ENCODE measurements around the gene VEGFA. TPM values are rescaled to one million over a fixed set of nuclear protein-coding genes. Genes with fewer than 3 reads are reported as not detected.

Gene VEGFA
- total RNA-seq, 1 donor from 2014 or later = 120 TPM

DNA sequence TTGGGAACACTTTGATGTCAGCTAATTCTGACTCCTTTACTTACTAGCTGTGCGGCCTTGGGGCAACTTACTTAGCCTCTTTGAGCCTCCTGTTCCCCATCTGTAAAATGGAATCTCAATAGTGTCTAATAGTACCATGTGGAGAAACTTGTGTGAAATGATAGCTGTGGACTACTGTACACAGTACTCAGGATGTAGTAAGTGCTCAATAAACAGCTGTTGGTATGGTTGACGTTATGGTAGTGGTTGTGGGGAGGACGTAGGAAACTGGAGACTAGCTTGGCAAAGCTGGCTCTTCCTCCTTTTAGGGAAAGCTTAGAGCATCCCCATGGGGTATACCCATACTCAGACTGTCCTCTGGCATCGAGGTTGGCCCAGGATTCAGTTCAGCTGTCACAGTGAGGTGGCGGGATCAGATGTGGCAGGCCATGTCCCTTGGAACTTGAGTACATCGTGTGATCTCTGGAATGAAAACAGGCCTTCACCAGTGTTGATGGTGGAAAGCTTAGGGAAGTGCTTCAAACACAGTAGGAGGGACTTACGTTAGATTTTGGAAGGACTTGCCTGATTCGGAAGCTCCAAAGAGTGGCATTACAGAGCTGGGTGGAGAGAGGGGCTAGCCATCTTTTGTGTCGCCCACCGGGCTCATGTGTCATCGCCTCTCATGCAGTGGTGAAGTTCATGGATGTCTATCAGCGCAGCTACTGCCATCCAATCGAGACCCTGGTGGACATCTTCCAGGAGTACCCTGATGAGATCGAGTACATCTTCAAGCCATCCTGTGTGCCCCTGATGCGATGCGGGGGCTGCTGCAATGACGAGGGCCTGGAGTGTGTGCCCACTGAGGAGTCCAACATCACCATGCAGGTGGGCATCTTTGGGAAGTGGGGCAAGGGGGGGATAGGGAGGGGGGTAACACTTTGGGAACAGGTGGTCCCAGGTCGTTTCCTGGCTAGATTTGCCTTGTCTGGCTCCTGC, 7.1 kb downstream of the VEGFA start:
- TF ChIP-seq, protein P1, sequence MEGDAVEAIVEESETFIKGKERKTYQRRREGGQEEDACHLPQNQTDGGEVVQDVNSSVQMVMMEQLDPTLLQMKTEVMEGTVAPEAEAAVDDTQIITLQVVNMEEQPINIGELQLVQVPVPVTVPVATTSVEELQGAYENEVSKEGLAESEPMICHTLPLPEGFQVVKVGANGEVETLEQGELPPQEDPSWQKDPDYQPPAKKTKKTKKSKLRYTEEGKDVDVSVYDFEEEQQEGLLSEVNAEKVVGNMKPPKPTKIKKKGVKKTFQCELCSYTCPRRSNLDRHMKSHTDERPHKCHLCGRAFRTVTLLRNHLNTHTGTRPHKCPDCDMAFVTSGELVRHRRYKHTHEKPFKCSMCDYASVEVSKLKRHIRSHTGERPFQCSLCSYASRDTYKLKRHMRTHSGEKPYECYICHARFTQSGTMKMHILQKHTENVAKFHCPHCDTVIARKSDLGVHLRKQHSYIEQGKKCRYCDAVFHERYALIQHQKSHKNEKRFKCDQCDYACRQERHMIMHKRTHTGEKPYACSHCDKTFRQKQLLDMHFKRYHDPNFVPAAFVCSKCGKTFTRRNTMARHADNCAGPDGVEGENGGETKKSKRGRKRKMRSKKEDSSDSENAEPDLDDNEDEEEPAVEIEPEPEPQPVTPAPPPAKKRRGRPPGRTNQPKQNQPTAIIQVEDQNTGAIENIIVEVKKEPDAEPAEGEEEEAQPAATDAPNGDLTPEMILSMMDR (conservative IDR thresholded peaks at IDR 0.05; ENCODE audit: low read depth, low read length) = no peak
- DNase-seq (ENCODE audit: low read depth) = no peak
- no peak overlapping the region for H3K4me3 ChIP-seq (ENCODE audit: low read depth, low read length)

DNA sequence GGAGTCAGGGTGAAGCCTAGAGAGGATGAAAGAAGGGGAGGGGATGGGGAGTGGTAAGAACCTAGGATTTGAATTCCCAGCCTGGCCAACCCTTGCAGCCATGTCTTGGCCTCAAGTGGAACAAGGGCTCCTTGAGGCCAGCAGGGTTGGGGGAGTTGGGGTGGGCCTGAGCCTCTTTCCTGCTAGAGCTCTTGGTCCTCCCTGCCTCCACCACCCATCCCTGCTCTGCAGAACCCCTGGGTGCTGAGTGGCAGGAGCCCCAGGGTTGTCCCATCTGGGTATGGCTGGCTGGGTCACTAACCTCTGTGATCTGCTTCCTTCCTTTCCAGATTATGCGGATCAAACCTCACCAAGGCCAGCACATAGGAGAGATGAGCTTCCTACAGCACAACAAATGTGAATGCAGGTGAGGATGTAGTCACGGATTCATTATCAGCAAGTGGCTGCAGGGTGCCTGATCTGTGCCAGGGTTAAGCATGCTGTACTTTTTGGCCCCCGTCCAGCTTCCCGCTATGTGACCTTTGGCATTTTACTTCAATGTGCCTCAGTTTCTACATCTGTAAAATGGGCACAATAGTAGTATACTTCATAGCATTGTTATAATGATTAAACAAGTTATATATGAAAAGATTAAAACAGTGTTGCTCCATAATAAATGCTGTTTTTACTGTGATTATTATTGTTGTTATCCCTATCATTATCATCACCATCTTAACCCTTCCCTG, 8.3 kb downstream of the VEGFA start:
- H3K4me3 ChIP-seq (ENCODE audit: low read depth, low read length) = no peak overlapping the region
- DNase-seq (ENCODE audit: low read depth) = no peak
- TF ChIP-seq, protein P1 (conservative IDR thresholded peaks at IDR 0.05; ENCODE audit: low read depth, low read length) = no peak

DNA sequence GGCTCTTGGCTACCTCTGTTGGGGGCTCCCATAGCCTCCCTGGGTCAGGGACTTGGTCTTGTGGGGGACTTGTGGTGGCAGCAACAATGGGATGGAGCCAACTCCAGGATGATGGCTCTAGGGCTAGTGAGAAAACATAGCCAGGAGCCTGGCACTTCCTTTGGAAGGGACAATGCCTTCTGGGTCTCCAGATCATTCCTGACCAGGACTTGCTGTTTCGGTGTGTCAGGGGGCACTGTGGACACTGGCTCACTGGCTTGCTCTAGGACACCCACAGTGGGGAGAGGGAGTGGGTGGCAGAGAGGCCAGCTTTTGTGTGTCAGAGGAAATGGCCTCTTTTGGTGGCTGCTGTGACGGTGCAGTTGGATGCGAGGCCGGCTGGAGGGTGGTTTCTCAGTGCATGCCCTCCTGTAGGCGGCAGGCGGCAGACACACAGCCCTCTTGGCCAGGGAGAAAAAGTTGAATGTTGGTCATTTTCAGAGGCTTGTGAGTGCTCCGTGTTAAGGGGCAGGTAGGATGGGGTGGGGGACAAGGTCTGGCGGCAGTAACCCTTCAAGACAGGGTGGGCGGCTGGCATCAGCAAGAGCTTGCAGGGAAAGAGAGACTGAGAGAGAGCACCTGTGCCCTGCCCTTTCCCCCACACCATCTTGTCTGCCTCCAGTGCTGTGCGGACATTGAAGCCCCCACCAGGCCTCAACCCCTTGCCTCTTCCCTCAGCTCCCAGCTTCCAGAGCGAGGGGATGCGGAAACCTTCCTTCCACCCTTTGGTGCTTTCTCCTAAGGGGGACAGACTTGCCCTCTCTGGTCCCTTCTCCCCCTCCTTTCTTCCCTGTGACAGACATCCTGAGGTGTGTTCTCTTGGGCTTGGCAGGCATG, 9.2 kb downstream of the VEGFA start:
- TF ChIP-seq, protein P1 (conservative IDR thresholded peaks at IDR 0.05; ENCODE audit: low read depth, low read length) = no peak
- H3K4me3 ChIP-seq (ENCODE audit: low read depth, low read length) = no peak overlapping the region
- no peak for DNase-seq (ENCODE audit: low read depth)

DNA sequence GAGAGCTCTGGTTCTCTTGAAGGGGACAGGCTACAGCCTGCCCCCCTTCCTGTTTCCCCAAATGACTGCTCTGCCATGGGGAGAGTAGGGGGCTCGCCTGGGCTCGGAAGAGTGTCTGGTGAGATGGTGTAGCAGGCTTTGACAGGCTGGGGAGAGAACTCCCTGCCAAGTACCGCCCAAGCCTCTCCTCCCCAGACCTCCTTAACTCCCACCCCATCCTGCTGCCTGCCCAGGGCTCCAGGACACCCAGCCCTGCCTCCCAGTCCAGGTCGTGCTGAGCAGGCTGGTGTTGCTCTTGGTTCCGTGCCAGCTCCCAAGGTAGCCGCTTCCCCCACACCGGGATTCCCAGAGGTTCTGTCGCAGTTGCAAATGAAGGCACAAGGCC, 9.8 kb downstream of the VEGFA start:
- DNase-seq (ENCODE audit: low read depth) = no peak
- no peak overlapping the region for H3K4me3 ChIP-seq (ENCODE audit: low read depth, low read length)
- TF ChIP-seq, protein P1 (conservative IDR thresholded peaks at IDR 0.05; ENCODE audit: low read depth, low read length) = no peak

DNA sequence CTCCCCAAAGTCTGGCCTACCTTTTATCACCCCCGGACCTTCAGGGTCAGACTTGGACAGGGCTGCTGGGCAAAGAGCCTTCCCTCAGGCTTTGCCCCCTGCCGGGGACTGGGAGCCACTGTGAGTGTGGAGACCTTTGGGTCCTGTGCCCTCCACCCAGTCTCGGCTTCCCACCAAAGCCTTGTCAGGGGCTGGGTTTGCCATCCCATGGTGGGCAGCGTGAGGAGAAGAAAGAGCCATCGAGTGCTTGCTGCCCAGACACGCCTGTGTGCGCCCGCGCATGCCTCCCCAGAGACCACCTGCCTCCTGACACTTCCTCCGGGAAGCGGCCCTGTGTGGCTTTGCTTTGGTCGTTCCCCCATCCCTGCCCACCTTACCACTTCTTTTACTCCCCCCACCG, 10.3 kb downstream of the VEGFA start:
- no peak for DNase-seq (ENCODE audit: low read depth)
- TF ChIP-seq, protein P1 (conservative IDR thresholded peaks at IDR 0.05; ENCODE audit: low read depth, low read length) = no peak
- H3K4me3 ChIP-seq (ENCODE audit: low read depth, low read length) = no peak overlapping the region

Data from epithelial cell of proximal tubule (primary cell).